Keratinocyte (primary cell): ENCODE measurements around the gene EMILIN1. TPM values are rescaled to one million over a fixed set of nuclear protein-coding genes. Genes with fewer than 3 reads are reported as not detected.

ENCODE experiments used
- DNase-seq: peaks from one replicate; pipeline ENCODE4 v3.0.0-alpha.2; 2011; ENCODE audit warnings: low read depth, missing footprints, low spot score
- FAIRE-seq: peaks from 2 replicates; lab custom pipeline; 2011; peaks lifted over from hg19 to GRCh38; lab: Jason Lieb, UNC
- H2AFZ ChIP-seq: 2 replicates; pipeline ENCODE4 v1.6.0; 2012; ENCODE audit warnings: low read length, control low read depth, inconsistent platforms; ENCODE audit not compliant: control insufficient read depth
- H3K27ac ChIP-seq: 2 replicates; pipeline ENCODE4 v1.5.1; 2011; ENCODE audit warnings: low read length; ENCODE audit not compliant: control insufficient read depth, insufficient read depth
- H3K27me3 ChIP-seq: 3 replicates; pipeline ENCODE4 v1.6.0; 2011; ENCODE audit warnings: low read length; ENCODE audit not compliant: control insufficient read depth, insufficient read depth; ENCODE audit errors: extremely low read depth
- H3K36me3 ChIP-seq, 2 experiments: 2 replicates in 1 of 2; 3 replicates in 1 of 2; pipeline ENCODE4 v1.5.1; 2011; ENCODE audit warnings: low read length in 2 of 2, mild to moderate bottlenecking in 1 of 2; ENCODE audit not compliant: control insufficient read depth in 2 of 2, insufficient read depth in 2 of 2; ENCODE audit errors: extremely low read depth in 1 of 2
- H3K4me1 ChIP-seq: 3 replicates; pipeline ENCODE4 v1.5.1; 2011; ENCODE audit warnings: low read length; ENCODE audit not compliant: control insufficient read depth, insufficient read depth; ENCODE audit errors: extremely low read depth
- H3K4me2 ChIP-seq: 3 replicates; pipeline ENCODE4 v1.6.0; 2011; ENCODE audit warnings: low read depth, low read length; ENCODE audit not compliant: control insufficient read depth, insufficient read depth; ENCODE audit errors: extremely low read depth
- H3K4me3 ChIP-seq, 3 experiments: fragments of 200-600 bp in 1 of 3; sonication (generic) in 1 of 3; 2 replicates in 2 of 3; 3 replicates in 1 of 3; pipeline ENCODE4 v1.5.1; 2011 to 2016; ENCODE audit warnings: low read length in 3 of 3, mild to moderate bottlenecking in 3 of 3, control low read depth in 2 of 3, inconsistent platforms in 1 of 3, low read depth in 1 of 3, mixed read lengths in 1 of 3, mixed run types in 1 of 3, moderate library complexity in 1 of 3; ENCODE audit not compliant: control insufficient read depth in 2 of 3, insufficient read depth in 2 of 3; ENCODE audit errors: extremely low read depth in 1 of 3
- H3K79me2 ChIP-seq: 2 replicates; pipeline ENCODE4 v1.6.0; 2012; ENCODE audit warnings: low read length; ENCODE audit not compliant: control insufficient read depth, insufficient read depth
- H3K9ac ChIP-seq: 3 replicates; pipeline ENCODE4 v1.6.0; 2011; ENCODE audit warnings: low read length; ENCODE audit not compliant: control insufficient read depth, insufficient read depth; ENCODE audit errors: extremely low read depth
- H3K9me1 ChIP-seq: 3 replicates; pipeline ENCODE4 v1.6.0; 2011; ENCODE audit warnings: low read length; ENCODE audit not compliant: control insufficient read depth, insufficient read depth; ENCODE audit errors: extremely low read depth
- H3K9me3 ChIP-seq: 2 replicates; pipeline ENCODE4 v1.5.1; 2012; ENCODE audit warnings: low read depth, low read length; ENCODE audit not compliant: control insufficient read depth
- H4K20me1 ChIP-seq: 3 replicates; pipeline ENCODE4 v1.6.0; 2011; ENCODE audit warnings: low read length; ENCODE audit not compliant: control insufficient read depth, insufficient read depth; ENCODE audit errors: extremely low read depth
- CTCF ChIP-seq, 3 experiments: IDR thresholded peaks in 1 of 3; conservative IDR thresholded peaks in 1 of 3; optimal IDR thresholded peaks in 1 of 3; 2 replicates in 2 of 3; 3 replicates in 1 of 3; pipeline versions ENCODE3 to v1.5.1; 2011; ENCODE audit warnings: low read length in 3 of 3, mild to moderate bottlenecking in 3 of 3, moderate library complexity in 2 of 3, control low read depth in 1 of 3, inconsistent platforms in 1 of 3; ENCODE audit not compliant: insufficient read depth in 2 of 3; ENCODE audit errors: extremely low read depth in 1 of 3
- EZH2 ChIP-seq: IDR thresholded peaks from one replicate; pipeline ENCODE4 v1.6.1; 2012; ENCODE audit warnings: inconsistent platforms, mild to moderate bottlenecking, low read length, moderate library complexity
- dilution Hi-C: fragments of 300-500 bp; cut with MboI; formaldehyde crosslinking; loops from one replicate; pipeline ENCODE4 v1.7.0; 2020; ENCODE audit warnings: low sequenced_read_pairs; ENCODE audit not compliant: extremely low pct_ligation_motif_present
- polyA plus RNA-seq, 5 experiments: library from polyadenylated mRNA; depleted of rRNA in 3 of 5; stranded (reverse) in 3 of 5; stranded (forward) in 1 of 5; unstranded in 1 of 5; fragments of >200 nt; gene quantifications; 1 replicate in 1 of 5; 2 replicates in 3 of 5; 3 replicates in 1 of 5; pipeline versions ENCODE4 v1.2.1 to v1.2.3, GENCODE V29; 2011 to 2012; ENCODE audit warnings: missing spikeins in 2 of 5, low read depth in 1 of 5, low replicate concordance in 1 of 5

The EMILIN1 gene
- polyA plus RNA-seq, 1 donor (not counting 4 experiments of a cell fraction or from before 2014, with no cell fraction given) = 0.03 TPM

- peak overlapping the region; percentile 95 to 97 (median 95) for H3K4me3 ChIP-seq
- peaks cover 13 to 27% of the 10 kb centered on the region in 2 experiments for H3K36me3 ChIP-seq
- peaks cover 17% of the 10 kb centered on the region for H3K4me1 ChIP-seq
- H4K20me1 ChIP-seq = no peaks in the 10 kb centered on the region
- no peak for DNase-seq
- H2AFZ ChIP-seq = no peak overlapping the region
- no peaks in the 10 kb centered on the region for H3K9me3 ChIP-seq
- dilution Hi-C loops = no loop called here
- no peaks in the 10 kb centered on the region for H3K27me3 ChIP-seq
- peak overlapping the region; percentile 85 for H3K27ac ChIP-seq
- H3K9me1 ChIP-seq = peaks cover 2% of the 10 kb centered on the region
- FAIRE-seq = no peak
- peak overlapping the region; percentile 94 for H3K4me2 ChIP-seq
- no peak for TF ChIP-seq CTCF (optimal IDR thresholded peaks at IDR 0.05 in 1 of 3, IDR thresholded peaks at IDR 0.05 in 1 of 3, conservative IDR thresholded peaks at IDR 0.05 in 1 of 3; ENCODE audit: extremely low read depth in 1 of 3, insufficient read depth in 2 of 3, low read length in 3 of 3)
- peak overlapping the region; percentile 92 for H3K9ac ChIP-seq
- peaks cover 34% of the 10 kb centered on the region for H3K79me2 ChIP-seq
Observed at GRCh38 chr2:27069961-27070618, 8.3 kb upstream of the EMILIN1 start.

GRCh38 chr2:27070653-27071276, 7.7 kb upstream of the EMILIN1 start:
- H3K79me2 ChIP-seq = peaks cover 34% of the 10 kb centered on the region
- no peaks in the 10 kb centered on the region for H4K20me1 ChIP-seq
- H3K4me1 ChIP-seq = peaks cover 17% of the 10 kb centered on the region
- no peaks in the 10 kb centered on the region for H3K9me1 ChIP-seq
- DNase-seq (no peak), FAIRE-seq (no peak)
- peak overlapping the region; percentile 95 to 97 (median 95) for H3K4me3 ChIP-seq
- peak overlapping the region; percentile 94 for H3K4me2 ChIP-seq
- H3K9me3 ChIP-seq = no peaks in the 10 kb centered on the region
- peaks cover 11 to 27% of the 10 kb centered on the region in 2 experiments for H3K36me3 ChIP-seq
- no peak for TF ChIP-seq EZH2
- TF ChIP-seq CTCF (optimal IDR thresholded peaks at IDR 0.05 in 1 of 3, IDR thresholded peaks at IDR 0.05 in 1 of 3, conservative IDR thresholded peaks at IDR 0.05 in 1 of 3; ENCODE audit: extremely low read depth in 1 of 3, insufficient read depth in 2 of 3, low read length in 3 of 3) = no peak
- H3K9ac ChIP-seq = peak overlapping the region; percentile 92
- no peaks in the 10 kb centered on the region for H3K27me3 ChIP-seq
- peak overlapping the region; percentile 85 for H2AFZ ChIP-seq
- H3K27ac ChIP-seq = peak overlapping the region; percentile 85
- dilution Hi-C loops = no loop called here
